Measurements from ENCODE around the gene RET. TPM values are rescaled to one million over a fixed set of nuclear protein-coding genes. Genes with fewer than 3 reads are reported as not detected.

The RET gene
- total RNA-seq (2014; rRNA removed; shearing (Covaris generic)), result not detected in 2 replicates

GRCh38 chr10:43076876-43077420 is at the start of gene RET:
RET (plus strand) TSS chr10:43077069; CDS start chr10:43077259, 190 bp downstream.

GRCh38 chr10:43138021-43138756 is 61.3 kb downstream of the RET start, which contains the start of gene CSGALNACT2:
CSGALNACT2 (plus strand) TSS chr10:43138445; CDS start chr10:43155150, 16,705 bp downstream.

Other genes starting within 250 kb of the RET start
- gene CSGALNACT2, start 61.4 kb downstream of the RET start, total RNA-seq (2014; rRNA removed; shearing (Covaris generic)), result 7.2 and 7.8 TPM in 2 replicates
- 0.05 TPM in 1 of 2 replicates, not detected in the other for gene RASGEF1A, start 190.0 kb downstream of the RET start, total RNA-seq (2014; rRNA removed; shearing (Covaris generic))